Stimulated activated naive B cell treated with anti-CD40 and anti-IgM and Interleukin-4, amounts not matched to agents 10 μg/mL and 1 μg/mL and 100 μg/mL, for 72 hours (primary cell): ENCODE measurements around the gene DGKB.

Experiments
- ATAC-seq, 2 donors: fragments of 150-1000 bp; cut with Tn5 transposase; replicated peaks; 2 replicates each; pipeline ENCODE4 v1.10.0; 2021; ENCODE audit warnings: moderate library complexity in 1 of 2
- DNase-seq: peaks from one replicate; pipeline ENCODE4 v3.0.0; 2021
- H3K27ac Mint-ChIP-seq: one replicate; pipeline ENCODE4 v1.8.0; 2022; ENCODE audit warnings: mild to moderate bottlenecking, mixed read lengths
- H3K27me3 Mint-ChIP-seq, 2 donors: one replicate each; pipeline ENCODE4 v1.8.0; 2022; ENCODE audit warnings: mixed read lengths in 2 of 2
- H3K36me3 Mint-ChIP-seq, 2 donors: one replicate each; pipeline ENCODE4 v1.8.0; 2022; ENCODE audit warnings: mixed read lengths in 2 of 2, mild to moderate bottlenecking in 1 of 2
- H3K4me1 Mint-ChIP-seq, 2 donors: one replicate each; pipeline ENCODE4 v1.8.0; 2022; ENCODE audit warnings: mixed read lengths in 2 of 2, mild to moderate bottlenecking in 1 of 2
- H3K4me3 Mint-ChIP-seq, 2 donors: one replicate each; pipeline ENCODE4 v1.8.0; 2022; ENCODE audit warnings: mild to moderate bottlenecking in 2 of 2, mixed read lengths in 2 of 2, moderate library complexity in 1 of 2
- H3K9me3 Mint-ChIP-seq, 2 donors: one replicate each; pipeline ENCODE4 v1.8.0; 2022; ENCODE audit warnings: mixed read lengths in 2 of 2, mild to moderate bottlenecking in 1 of 2

The DGKB gene

GRCh38 chr7:14825912-14826311 is 76.6 kb downstream of the DGKB start:
- DNase-seq (no peak), ATAC-seq (no peak)
- peaks cover 5 to 6% of the 10 kb centered on the region in 2 donors for H3K9me3 Mint-ChIP-seq
- no peak overlapping the region for H3K27ac Mint-ChIP-seq
- no peak overlapping the region for H3K4me3 Mint-ChIP-seq
- no peaks in the 10 kb centered on the region for H3K36me3 Mint-ChIP-seq
- H3K4me1 Mint-ChIP-seq, result no peaks in the 10 kb centered on the region
- H3K27me3 Mint-ChIP-seq, result no peaks in the 10 kb centered on the region

- H3K27me3 Mint-ChIP-seq, result no peaks in the 10 kb centered on the region
- no peak for ATAC-seq
- H3K9me3 Mint-ChIP-seq, result peaks cover 2 to 6% of the 10 kb centered on the region in 2 donors
- no peak for DNase-seq
- H3K27ac Mint-ChIP-seq, result no peak overlapping the region
- H3K36me3 Mint-ChIP-seq, result no peaks in the 10 kb centered on the region
- H3K4me3 Mint-ChIP-seq, result no peak overlapping the region
- no peaks in the 10 kb centered on the region for H3K4me1 Mint-ChIP-seq
Observed at GRCh38 chr7:14822481-14822854, 80.1 kb downstream of the DGKB start.

GRCh38 chr7:14821757-14822480 is 80.6 kb downstream of the DGKB start:
- no peaks in the 10 kb centered on the region for H3K36me3 Mint-ChIP-seq

GRCh38 chr7:14818871-14819270 is 83.7 kb downstream of the DGKB start:
- Mint-ChIP-seq H3K9me3 (peaks cover 5 to 6% of the 10 kb centered on the region in 2 donors), H3K4me1 (no peaks in the 10 kb centered on the region), H3K27me3 (no peaks in the 10 kb centered on the region), H3K27ac (no peak overlapping the region), H3K36me3 (no peaks in the 10 kb centered on the region), H3K4me3 (no peak overlapping the region)
- DNase-seq, result no peak
- ATAC-seq, result no peak

More at GRCh38 chr7:14821757-14822480, 80.6 kb downstream of the DGKB start:
- ATAC-seq (no peak), DNase-seq (no peak)
- no peak overlapping the region for H3K4me3 Mint-ChIP-seq
- no peak overlapping the region for H3K27ac Mint-ChIP-seq
- no peaks in the 10 kb centered on the region for H3K4me1 Mint-ChIP-seq
- H3K27me3 Mint-ChIP-seq, result no peaks in the 10 kb centered on the region
- H3K9me3 Mint-ChIP-seq, result peaks cover 2 to 6% of the 10 kb centered on the region in 2 donors

GRCh38 chr7:14817829-14818614 is 84.5 kb downstream of the DGKB start:
- Mint-ChIP-seq H3K4me1 (no peaks in the 10 kb centered on the region), H3K9me3 (peaks cover 5 to 6% of the 10 kb centered on the region in 2 donors), H3K27ac (no peak overlapping the region), H3K27me3 (no peaks in the 10 kb centered on the region), H3K36me3 (no peaks in the 10 kb centered on the region), H3K4me3 (no peak overlapping the region)
- ATAC-seq, result no peak
- no peak for DNase-seq

GRCh38 chr7:14807507-14807906 is 95.0 kb downstream of the DGKB start:
- ATAC-seq (no peak), DNase-seq (no peak)
- Mint-ChIP-seq H3K27ac (no peak overlapping the region), H3K4me3 (no peak overlapping the region), H3K27me3 (no peaks in the 10 kb centered on the region), H3K36me3 (no peaks in the 10 kb centered on the region), H3K9me3 (no peaks in the 10 kb centered on the region), H3K4me1 (no peaks in the 10 kb centered on the region)

GRCh38 chr7:14806891-14807290 is 95.7 kb downstream of the DGKB start:
- Mint-ChIP-seq H3K4me3 (no peak overlapping the region), H3K9me3 (no peaks in the 10 kb centered on the region), H3K27me3 (no peaks in the 10 kb centered on the region), H3K27ac (no peak overlapping the region), H3K36me3 (no peaks in the 10 kb centered on the region), H3K4me1 (no peaks in the 10 kb centered on the region)
- ATAC-seq (no peak), DNase-seq (no peak)

GRCh38 chr7:14805105-14805719 is 97.3 kb downstream of the DGKB start:
- Mint-ChIP-seq H3K27me3 (no peaks in the 10 kb centered on the region), H3K27ac (no peak overlapping the region), H3K36me3 (no peaks in the 10 kb centered on the region), H3K4me3 (no peak overlapping the region), H3K4me1 (no peaks in the 10 kb centered on the region), H3K9me3 (peaks cover 0 to 4% of the 10 kb centered on the region in 2 donors)
- no peak for DNase-seq
- no peak for ATAC-seq

- H3K27ac Mint-ChIP-seq, result no peak overlapping the region
- no peaks in the 10 kb centered on the region for H3K36me3 Mint-ChIP-seq
- peaks cover 3 to 6% of the 10 kb centered on the region in 2 donors for H3K9me3 Mint-ChIP-seq
- no peaks in the 10 kb centered on the region for H3K4me1 Mint-ChIP-seq
- ATAC-seq (no peak), DNase-seq (no peak)
- H3K4me3 Mint-ChIP-seq, result no peak overlapping the region
- H3K27me3 Mint-ChIP-seq, result no peaks in the 10 kb centered on the region
Observed at GRCh38 chr7:14800664-14801063, 101.9 kb downstream of the DGKB start.

- H3K27me3 Mint-ChIP-seq, result no peaks in the 10 kb centered on the region
- H3K9me3 Mint-ChIP-seq, result peaks cover 2 to 3% of the 10 kb centered on the region in 2 donors
- H3K4me3 Mint-ChIP-seq, result no peak overlapping the region
- H3K4me1 Mint-ChIP-seq, result no peaks in the 10 kb centered on the region
- no peak for ATAC-seq
- H3K36me3 Mint-ChIP-seq, result no peaks in the 10 kb centered on the region
- DNase-seq, result no peak
- no peak overlapping the region for H3K27ac Mint-ChIP-seq
Observed at GRCh38 chr7:14793151-14793550, 109.4 kb downstream of the DGKB start.

GRCh38 chr7:14787551-14787950 is 115.0 kb downstream of the DGKB start:
- Mint-ChIP-seq H3K36me3 (no peaks in the 10 kb centered on the region), H3K9me3 (no peaks in the 10 kb centered on the region), H3K4me3 (no peak overlapping the region), H3K27ac (no peak overlapping the region), H3K27me3 (no peaks in the 10 kb centered on the region), H3K4me1 (no peaks in the 10 kb centered on the region)
- DNase-seq (no peak), ATAC-seq (no peak)

GRCh38 chr7:14786314-14786895 is 116.1 kb downstream of the DGKB start:
- no peaks in the 10 kb centered on the region for H3K36me3 Mint-ChIP-seq
- no peaks in the 10 kb centered on the region for H3K27me3 Mint-ChIP-seq
- H3K9me3 Mint-ChIP-seq, result no peaks in the 10 kb centered on the region
- H3K27ac Mint-ChIP-seq, result no peak overlapping the region
- peak in 1 of 2 donors; percentile 21 for ATAC-seq
- DNase-seq, result no peak
- no peaks in the 10 kb centered on the region for H3K4me1 Mint-ChIP-seq
- H3K4me3 Mint-ChIP-seq, result no peak overlapping the region

GRCh38 chr7:14777806-14778205 is 124.7 kb downstream of the DGKB start:
- Mint-ChIP-seq H3K36me3 (no peaks in the 10 kb centered on the region), H3K9me3 (peaks cover 10 to 12% of the 10 kb centered on the region in 2 donors), H3K27me3 (no peaks in the 10 kb centered on the region), H3K4me3 (no peak overlapping the region), H3K27ac (no peak overlapping the region), H3K4me1 (no peaks in the 10 kb centered on the region)
- no peak for DNase-seq
- no peak for ATAC-seq

GRCh38 chr7:14776266-14776665 is 126.3 kb downstream of the DGKB start:
- no peak for DNase-seq
- no peak overlapping the region for H3K27ac Mint-ChIP-seq
- H3K36me3 Mint-ChIP-seq, result no peaks in the 10 kb centered on the region
- H3K27me3 Mint-ChIP-seq, result no peaks in the 10 kb centered on the region
- H3K9me3 Mint-ChIP-seq, result peaks cover 10 to 12% of the 10 kb centered on the region in 2 donors
- ATAC-seq, result no peak
- no peaks in the 10 kb centered on the region for H3K4me1 Mint-ChIP-seq
- no peak overlapping the region for H3K4me3 Mint-ChIP-seq
